Colonic mucosa (tissue), 2 donors: ENCODE measurements around the gene FAM78A. TPM values are rescaled to one million over a fixed set of nuclear protein-coding genes. Genes with fewer than 3 reads are reported as not detected.

Experiments
- total RNA-seq, 2 donors: library from RNA; stranded (reverse); fragmentation: NEBNext Ultra II Directional in 1 of 2; extraction: Animal tissue kit (Norgen Biotek cat#: 25700) in 1 of 2; gene quantifications; one replicate each; pipeline ENCODE4 v1.2.1, GENCODE V29; 2021
- donor health status: DM: no; HTN: no; CAD: no.
- donor health status: DM: no; HTN: no; CAD: no.

The FAM78A gene
- total RNA-seq, 2 donors from 2014 or later = 1.5 to 2.0 TPM

Other genes starting within 250 kb of the FAM78A start
- 1 to 10 TPM; 3.6 to 4.0 TPM for gene AIF1L, start 180.0 kb downstream of the FAM78A start, total RNA-seq
- 10 to 100 TPM; 32.2 to 43.8 TPM for gene NUP214, start 150.9 kb downstream of the FAM78A start, total RNA-seq
- 1 to 10 TPM in 1 of 2 donors, under 1 TPM in 1; 0.40 to 1.1 TPM for gene PLPP7, start 13.2 kb upstream of the FAM78A start, total RNA-seq
- 100 to 1,000 TPM; 127 to 131 TPM for gene PRRC2B, start 117.6 kb upstream of the FAM78A start, total RNA-seq
- 10 to 100 TPM; 24.0 to 28.8 TPM for gene POMT1, start 226.4 kb upstream of the FAM78A start, total RNA-seq